MM.1S (cell line): ENCODE data around the gene LAG3.

ENCODE experiments used
- DNase-seq: peaks from one replicate; pipeline ENCODE4 v3.0.0-alpha.2; 2015
- H2AFZ ChIP-seq: fragments of 300-600 bp; sonication (generic); 2 replicates; pipeline ENCODE4 v1.6.0; 2016; ENCODE audit warnings: antibody characterized with exemption, low read length
- H3F3A ChIP-seq: fragments of 300-600 bp; sonication (generic); 2 replicates; pipeline ENCODE4 v1.6.1; 2016; ENCODE audit warnings: mild to moderate bottlenecking, antibody characterized with exemption, low read length, moderate library complexity, mixed read lengths; ENCODE audit not compliant: insufficient read depth
- H3K27ac ChIP-seq: fragments of 300-600 bp; sonication (generic); 2 replicates; pipeline ENCODE4 v1.5.1; 2016; ENCODE audit warnings: mild to moderate bottlenecking, low read length
- H3K27me3 ChIP-seq: fragments of 300-600 bp; sonication (generic); replicated peaks from 2 replicates; pipeline ENCODE4 v1.6.0; 2016; ENCODE audit warnings: low read length; ENCODE audit not compliant: insufficient read depth
- H3K36me3 ChIP-seq: fragments of 300-600 bp; sonication (generic); replicated peaks from 2 replicates; pipeline ENCODE4 v1.6.1; 2016; ENCODE audit warnings: mild to moderate bottlenecking, low read length, mixed read lengths; ENCODE audit not compliant: insufficient read depth
- H3K4me1 ChIP-seq: fragments of 300-600 bp; sonication (generic); 2 replicates; pipeline ENCODE4 v1.6.1; 2016; ENCODE audit warnings: low read length, mixed read lengths
- H3K4me2 ChIP-seq: fragments of 300-600 bp; sonication (generic); 2 replicates; pipeline ENCODE4 v1.6.0; 2016; ENCODE audit warnings: low read depth, low read length
- H3K4me3 ChIP-seq: fragments of 300-600 bp; sonication (generic); 2 replicates; pipeline ENCODE4 v1.5.1; 2016; ENCODE audit warnings: low read length, mixed read lengths
- H3K79me2 ChIP-seq: fragments of 300-600 bp; sonication (generic); 2 replicates; pipeline ENCODE4 v1.6.1; 2016; ENCODE audit warnings: mixed run types, low read length, mixed read lengths
- H3K9ac ChIP-seq: fragments of 300-600 bp; sonication (generic); 2 replicates; pipeline ENCODE4 v1.6.1; 2016; ENCODE audit warnings: low read length, mixed read lengths
- H3K9me2 ChIP-seq: fragments of 300-600 bp; sonication (generic); replicated peaks from 2 replicates; pipeline ENCODE4 v1.6.1; 2016; ENCODE audit warnings: mild to moderate bottlenecking, low read length, mixed read lengths; ENCODE audit not compliant: insufficient read depth
- H3K9me3 ChIP-seq: fragments of 300-600 bp; sonication (generic); replicated peaks from 2 replicates; pipeline ENCODE4 v1.6.1; 2016; ENCODE audit warnings: mild to moderate bottlenecking, low read length, mixed read lengths; ENCODE audit not compliant: insufficient read depth
- H4K20me1 ChIP-seq: fragments of 300-600 bp; sonication (generic); 2 replicates; pipeline ENCODE4 v1.6.1; 2016; ENCODE audit warnings: mild to moderate bottlenecking, low read length, moderate library complexity, mixed read lengths; ENCODE audit not compliant: insufficient read depth
- EZH2 ChIP-seq: fragments of 300-600 bp; sonication (generic); optimal IDR thresholded peaks from 2 replicates; pipeline ENCODE3; 2017; ENCODE audit warnings: low read depth, mild to moderate bottlenecking, antibody characterized with exemption, low read length, mixed read lengths
- EZH2phosphoT487 ChIP-seq: fragments of 300-600 bp; sonication (generic); IDR thresholded peaks from 2 replicates; pipeline ENCODE4 v1.6.1; 2018; ENCODE audit warnings: antibody characterized with exemption, low read length
- TF ChIP-seq, protein P1 (sequence below): fragments of 300-600 bp; sonication (generic); IDR thresholded peaks from 2 replicates; pipeline ENCODE4 v1.5.1; 2016; ENCODE audit warnings: antibody characterized with exemption, low read length, mixed read lengths

LAG3 gene

GRCh38 chr12:6768990-6769389 is 3.3 kb upstream of the LAG3 start:
- Histone ChIP-seq H2AFZ (no peak overlapping the region), H3K4me2 (no peak overlapping the region)

DNA sequence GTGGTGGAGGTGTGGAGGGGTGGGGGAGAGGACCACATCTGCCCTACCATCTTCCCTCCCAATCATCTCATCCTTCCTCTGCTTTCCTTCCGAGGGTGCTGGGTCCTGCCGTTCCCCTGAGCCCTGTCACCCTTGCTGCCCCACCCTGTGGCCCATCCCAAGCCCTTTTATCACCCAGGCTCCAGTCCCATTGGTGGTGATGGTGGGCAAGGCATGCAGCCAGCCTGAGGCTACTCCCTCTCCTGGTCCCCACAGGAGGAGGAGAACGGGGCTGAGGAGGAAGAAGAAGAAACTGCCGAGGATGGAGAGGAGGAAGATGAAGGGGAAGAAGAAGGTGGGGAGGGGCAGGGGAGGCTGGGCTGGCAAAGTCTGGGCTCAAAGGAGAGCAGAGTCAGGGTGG is 2.7 kb upstream of the LAG3 start:
- H3K27ac ChIP-seq: no peak overlapping the region
- no peak overlapping the region for H2AFZ ChIP-seq
- H3K9ac ChIP-seq: no peak overlapping the region
- H3F3A ChIP-seq: peaks cover 14% of the 10 kb centered on the region; the same call in 1 of the 2 replicates
- peaks cover 12% of the 10 kb centered on the region for H3K27me3 ChIP-seq
- H3K9me2 ChIP-seq: no peaks in the 10 kb centered on the region
- H3K79me2 ChIP-seq: no peaks in the 10 kb centered on the region
- no peaks in the 10 kb centered on the region for H3K9me3 ChIP-seq
- H3K4me2 ChIP-seq: no peak overlapping the region
- DNase-seq: no peak
- TF ChIP-seq, protein P1, sequence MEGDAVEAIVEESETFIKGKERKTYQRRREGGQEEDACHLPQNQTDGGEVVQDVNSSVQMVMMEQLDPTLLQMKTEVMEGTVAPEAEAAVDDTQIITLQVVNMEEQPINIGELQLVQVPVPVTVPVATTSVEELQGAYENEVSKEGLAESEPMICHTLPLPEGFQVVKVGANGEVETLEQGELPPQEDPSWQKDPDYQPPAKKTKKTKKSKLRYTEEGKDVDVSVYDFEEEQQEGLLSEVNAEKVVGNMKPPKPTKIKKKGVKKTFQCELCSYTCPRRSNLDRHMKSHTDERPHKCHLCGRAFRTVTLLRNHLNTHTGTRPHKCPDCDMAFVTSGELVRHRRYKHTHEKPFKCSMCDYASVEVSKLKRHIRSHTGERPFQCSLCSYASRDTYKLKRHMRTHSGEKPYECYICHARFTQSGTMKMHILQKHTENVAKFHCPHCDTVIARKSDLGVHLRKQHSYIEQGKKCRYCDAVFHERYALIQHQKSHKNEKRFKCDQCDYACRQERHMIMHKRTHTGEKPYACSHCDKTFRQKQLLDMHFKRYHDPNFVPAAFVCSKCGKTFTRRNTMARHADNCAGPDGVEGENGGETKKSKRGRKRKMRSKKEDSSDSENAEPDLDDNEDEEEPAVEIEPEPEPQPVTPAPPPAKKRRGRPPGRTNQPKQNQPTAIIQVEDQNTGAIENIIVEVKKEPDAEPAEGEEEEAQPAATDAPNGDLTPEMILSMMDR: no peak
- TF ChIP-seq EZH2phosphoT487 (no peak), EZH2 (no peak)
- H4K20me1 ChIP-seq: no peaks in the 10 kb centered on the region
- no peak overlapping the region for H3K4me3 ChIP-seq
- peaks cover 6% of the 10 kb centered on the region for H3K4me1 ChIP-seq
- H3K36me3 ChIP-seq: no peaks in the 10 kb centered on the region

More at GRCh38 chr12:6768990-6769389, 3.3 kb upstream of the LAG3 start:
- no peaks in the 10 kb centered on the region for H3K79me2 ChIP-seq
- H3K9ac ChIP-seq: no peak overlapping the region
- H3K9me3 ChIP-seq: no peaks in the 10 kb centered on the region
- no peak for TF ChIP-seq EZH2phosphoT487
- no peak for TF ChIP-seq EZH2
- TF ChIP-seq, protein P1: no peak
- H3K27ac ChIP-seq: no peak overlapping the region
- DNase-seq: no peak
- H4K20me1 ChIP-seq: no peaks in the 10 kb centered on the region
- H3K27me3 ChIP-seq: peaks cover 13% of the 10 kb centered on the region
- no peak overlapping the region for H3K4me3 ChIP-seq
- no peaks in the 10 kb centered on the region for H3K36me3 ChIP-seq
- H3F3A ChIP-seq: peaks cover 15% of the 10 kb centered on the region; the same call in 1 of the 2 replicates
- peaks cover 10% of the 10 kb centered on the region for H3K4me1 ChIP-seq
- no peaks in the 10 kb centered on the region for H3K9me2 ChIP-seq

DNA sequence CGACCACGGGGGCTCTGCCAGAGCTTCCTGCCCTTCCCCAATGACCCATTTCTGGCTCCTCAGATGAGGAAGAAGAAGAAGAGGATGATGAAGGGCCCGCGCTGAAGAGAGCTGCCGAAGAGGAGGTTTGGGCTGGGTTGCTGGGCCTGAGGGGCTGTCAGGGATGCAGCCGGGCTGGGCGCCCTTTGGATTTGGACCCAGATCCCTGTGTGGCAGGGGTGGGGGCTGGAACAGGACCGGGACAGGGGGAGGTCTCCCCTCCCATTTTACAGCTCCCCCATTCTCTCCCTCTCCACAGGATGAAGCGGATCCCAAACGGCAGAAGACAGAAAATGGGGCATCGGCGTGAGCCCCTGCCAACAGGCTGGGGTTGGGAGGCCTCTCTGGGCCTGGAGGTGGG is 2.2 kb upstream of the LAG3 start:
- H2AFZ ChIP-seq: no peak overlapping the region
- peaks cover 10% of the 10 kb centered on the region; the same call in 1 of the 2 replicates for H3F3A ChIP-seq
- TF ChIP-seq, protein P1: no peak
- no peak for TF ChIP-seq EZH2phosphoT487
- no peak overlapping the region for H3K4me3 ChIP-seq
- no peak overlapping the region for H3K9ac ChIP-seq
- no peaks in the 10 kb centered on the region for H3K36me3 ChIP-seq
- peaks cover 2% of the 10 kb centered on the region for H3K4me1 ChIP-seq
- DNase-seq: no peak
- no peaks in the 10 kb centered on the region for H3K79me2 ChIP-seq
- H3K4me2 ChIP-seq: no peak overlapping the region
- no peak overlapping the region for H3K27ac ChIP-seq
- H3K27me3 ChIP-seq: peaks cover 8% of the 10 kb centered on the region
- no peaks in the 10 kb centered on the region for H4K20me1 ChIP-seq
- H3K9me3 ChIP-seq: no peaks in the 10 kb centered on the region
- H3K9me2 ChIP-seq: no peaks in the 10 kb centered on the region
